Neural progenitor cell (in vitro differentiated cells): ENCODE results near the gene ARHGAP8. TPM values are rescaled to one million over a fixed set of nuclear protein-coding genes. Genes with fewer than 3 reads are reported as not detected.

Experiments
- DNase-seq: peaks from one replicate; pipeline ENCODE4 v3.0.0-alpha.2; 2016; ENCODE audit warnings: low spot score
- H2AFZ ChIP-seq: fragments of 200-600 bp; sonication (generic); replicated peaks from 2 replicates; pipeline ENCODE4 v1.6.1; 2016; ENCODE audit warnings: antibody characterized with exemption
- H3F3A ChIP-seq: fragments of 200-600 bp; sonication (generic); 2 replicates; pipeline ENCODE4 v1.6.1; 2016; ENCODE audit warnings: antibody characterized with exemption, low read depth
- H3K27ac ChIP-seq: fragments of 200-600 bp; sonication (generic); 2 replicates; pipeline ENCODE4 v1.5.1; 2016; ENCODE audit warnings: mild to moderate bottlenecking
- H3K27me3 ChIP-seq: fragments of 200-600 bp; sonication (generic); 2 replicates; pipeline ENCODE4 v1.6.1; 2016; ENCODE audit warnings: mild to moderate bottlenecking, moderate library complexity
- H3K36me3 ChIP-seq: fragments of 200-600 bp; sonication (generic); 2 replicates; pipeline ENCODE4 v1.5.1; 2016
- H3K4me1 ChIP-seq: fragments of 200-600 bp; sonication (generic); 2 replicates; pipeline ENCODE4 v1.6.1; 2016; ENCODE audit warnings: mixed run types
- H3K4me2 ChIP-seq: fragments of 200-600 bp; sonication (generic); 2 replicates; pipeline ENCODE4 v1.6.1; 2016
- H3K4me3 ChIP-seq: fragments of 200-600 bp; sonication (generic); 2 replicates; pipeline ENCODE4 v1.5.1; 2016
- H3K79me2 ChIP-seq: fragments of 200-600 bp; sonication (generic); 2 replicates; pipeline ENCODE4 v1.6.1; 2016; ENCODE audit warnings: low read depth
- H3K9ac ChIP-seq: fragments of 200-600 bp; sonication (generic); 2 replicates; pipeline ENCODE4 v1.6.1; 2016
- H3K9me3 ChIP-seq: fragments of 200-600 bp; sonication (generic); 2 replicates; pipeline ENCODE4 v1.5.1; 2016; ENCODE audit warnings: low read depth
- H4K20me1 ChIP-seq: fragments of 200-600 bp; sonication (generic); 2 replicates; pipeline ENCODE4 v1.6.1; 2016; ENCODE audit warnings: low read depth
- H3K27ac Mint-ChIP-seq: 3 replicates; pipeline ENCODE4 v1.8.0; 2021; ENCODE audit warnings: mixed read lengths
- H3K27me3 Mint-ChIP-seq: 2 replicates; pipeline ENCODE4 v1.8.0; 2022; ENCODE audit warnings: low read depth, mild to moderate bottlenecking, inconsistent platforms, moderate library complexity, mixed read lengths; ENCODE audit not compliant: insufficient read depth
- H3K36me3 Mint-ChIP-seq: 3 replicates; pipeline ENCODE4 v1.8.0; 2021; ENCODE audit warnings: mixed read lengths
- H3K4me1 Mint-ChIP-seq: 3 replicates; pipeline ENCODE4 v1.8.0; 2021; ENCODE audit warnings: mixed read lengths
- H3K4me3 Mint-ChIP-seq: 3 replicates; pipeline ENCODE4 v1.8.0; 2021; ENCODE audit warnings: mild to moderate bottlenecking, moderate library complexity, mixed read lengths
- H3K9me3 Mint-ChIP-seq: 3 replicates; pipeline ENCODE4 v1.8.0; 2020; ENCODE audit warnings: mixed read lengths
- CTCF ChIP-seq: fragments of 200-600 bp; sonication (generic); IDR thresholded peaks from 2 replicates; pipeline ENCODE4 v1.5.1; 2017; ENCODE audit warnings: antibody characterized with exemption, mild to moderate bottlenecking
- EZH2 ChIP-seq: fragments of 200-600 bp; sonication (generic); IDR thresholded peaks from 2 replicates; pipeline ENCODE4 v1.6.1; 2017; ENCODE audit warnings: antibody characterized with exemption, mild to moderate bottlenecking, moderate library complexity
- EZH2phosphoT487 ChIP-seq: fragments of 200-600 bp; sonication (generic); IDR thresholded peaks from 2 replicates; pipeline ENCODE4 v1.6.1; 2017; ENCODE audit warnings: antibody characterized with exemption
- total RNA-seq: library from RNA; depleted of rRNA; stranded (reverse); fragments of >200 nt; gene quantifications from 2 replicates; pipeline ENCODE4 v1.2.3, GENCODE V29; 2015; ENCODE audit warnings: low replicate concordance

The ARHGAP8 gene
- total RNA-seq, 1 donor from 2014 or later, result 3.0 TPM

- no peaks in the 10 kb centered on the region for H3K36me3 ChIP-seq
- Mint-ChIP-seq H3K27ac (peak overlapping the region; percentile 42), H3K9me3 (no peaks in the 10 kb centered on the region), H3K27me3 (peaks cover 11% of the 10 kb centered on the region), H3K36me3 (no peaks in the 10 kb centered on the region), H3K4me3 (no peak overlapping the region), H3K4me1 (peaks cover 5% of the 10 kb centered on the region)
- DNase-seq, result peak; percentile 86
- H4K20me1 ChIP-seq, result peaks cover 3% of the 10 kb centered on the region
- H3K9ac ChIP-seq, result no peak overlapping the region
- no peaks in the 10 kb centered on the region for H3K4me1 ChIP-seq
- H3K4me3 ChIP-seq, result no peak overlapping the region
- H3K79me2 ChIP-seq, result no peaks in the 10 kb centered on the region
- H3F3A ChIP-seq, result peaks cover 15% of the 10 kb centered on the region
- no peak overlapping the region for H3K4me2 ChIP-seq
- TF ChIP-seq EZH2phosphoT487, result no peak
- no peak for TF ChIP-seq EZH2
- TF ChIP-seq CTCF, result peak; percentile 92
- H3K9me3 ChIP-seq, result no peaks in the 10 kb centered on the region
- H3K27ac ChIP-seq, result no peak overlapping the region
- no peak overlapping the region for H2AFZ ChIP-seq
- H3K27me3 ChIP-seq, result no peaks in the 10 kb centered on the region
Measured at GRCh38 chr22:44735518-44736428, 16.6 kb upstream of the ARHGAP8 start.

GRCh38 chr22:44736581-44737405 lies 15.6 kb upstream of the ARHGAP8 start:
- H3K4me3 Mint-ChIP-seq, result no peak overlapping the region
- H3F3A ChIP-seq, result peaks cover 15% of the 10 kb centered on the region
- H3K4me1 Mint-ChIP-seq, result peaks cover 2% of the 10 kb centered on the region
- H3K36me3 ChIP-seq, result no peaks in the 10 kb centered on the region
- H3K9me3 Mint-ChIP-seq, result no peaks in the 10 kb centered on the region
- H4K20me1 ChIP-seq, result peaks cover 3% of the 10 kb centered on the region
- H3K27me3 Mint-ChIP-seq, result peaks cover 12% of the 10 kb centered on the region
- TF ChIP-seq CTCF, result no peak
- TF ChIP-seq EZH2phosphoT487, result no peak
- TF ChIP-seq EZH2, result no peak
- no peaks in the 10 kb centered on the region for H3K79me2 ChIP-seq
- no peak overlapping the region for H2AFZ ChIP-seq
- H3K9ac ChIP-seq, result no peak overlapping the region
- H3K4me2 ChIP-seq, result no peak overlapping the region
- H3K36me3 Mint-ChIP-seq, result no peaks in the 10 kb centered on the region
- no peak overlapping the region for H3K4me3 ChIP-seq
- no peak overlapping the region for H3K27ac Mint-ChIP-seq
- no peaks in the 10 kb centered on the region for H3K9me3 ChIP-seq
- no peaks in the 10 kb centered on the region for H3K27me3 ChIP-seq
- no peaks in the 10 kb centered on the region for H3K4me1 ChIP-seq
- no peak for DNase-seq
- H3K27ac ChIP-seq, result no peak overlapping the region

GRCh38 chr22:44737406-44738346 lies 14.7 kb upstream of the ARHGAP8 start:
- Mint-ChIP-seq H3K4me1 (peaks cover 2% of the 10 kb centered on the region), H3K4me3 (no peak overlapping the region), H3K27ac (no peak overlapping the region), H3K9me3 (no peaks in the 10 kb centered on the region), H3K36me3 (no peaks in the 10 kb centered on the region), H3K27me3 (peaks cover 15% of the 10 kb centered on the region)
- TF ChIP-seq EZH2phosphoT487 (no peak), EZH2 (no peak), CTCF (no peak)
- Histone ChIP-seq H3K79me2 (no peaks in the 10 kb centered on the region), H3K36me3 (no peaks in the 10 kb centered on the region), H3K9ac (no peak overlapping the region), H3K27ac (no peak overlapping the region), H3K4me2 (no peak overlapping the region), H3K9me3 (no peaks in the 10 kb centered on the region), H3K27me3 (no peaks in the 10 kb centered on the region), H3K4me1 (no peaks in the 10 kb centered on the region), H2AFZ (no peak overlapping the region), H3F3A (peaks cover 9% of the 10 kb centered on the region), H4K20me1 (peaks cover 3% of the 10 kb centered on the region), H3K4me3 (no peak overlapping the region)
- DNase-seq, result no peak
